AML-193 (cell line): ENCODE data around the gene SLFNL1.

ENCODE experiments used
- DNase-seq, 2 experiments: peaks; one replicate each; lab custom pipeline; 2025; lab: John Stamatoyannopoulos, UW

SLFNL1 gene

GRCh38 chr1:41020109-41020576, 1.4 kb downstream of the SLFNL1 start:
- DNase-seq: no peak

- DNase-seq: no peak
Measured at GRCh38 chr1:41019353-41019745, 2.2 kb downstream of the SLFNL1 start.

- no peak for DNase-seq
Measured at GRCh38 chr1:41018018-41018410, 3.5 kb downstream of the SLFNL1 start.

GRCh38 chr1:41017141-41018017, 4.1 kb downstream of the SLFNL1 start:
- no peak for DNase-seq

- no peak for DNase-seq
Measured at GRCh38 chr1:41015897-41016470, 5.5 kb downstream of the SLFNL1 start.

GRCh38 chr1:41015281-41015896, 6.1 kb downstream of the SLFNL1 start:
- no peak for DNase-seq

GRCh38 chr1:41014871-41015270, 6.7 kb downstream of the SLFNL1 start:
- DNase-seq: no peak

GRCh38 chr1:41013796-41014195, 7.7 kb downstream of the SLFNL1 start:
- DNase-seq: no peak

- DNase-seq: no peak
Measured at GRCh38 chr1:41013024-41013423, 8.5 kb downstream of the SLFNL1 start.

- no peak for DNase-seq
Measured at GRCh38 chr1:41010345-41010744, 11.2 kb downstream of the SLFNL1 start.

- no peak for DNase-seq
Measured at GRCh38 chr1:41009466-41009865, 12.1 kb downstream of the SLFNL1 start.

- no peak for DNase-seq
Measured at GRCh38 chr1:41006942-41007865, 14.3 kb downstream of the SLFNL1 start.

- DNase-seq: no peak
Measured at GRCh38 chr1:41005876-41006275, 15.6 kb downstream of the SLFNL1 start.

GRCh38 chr1:41003640-41004220, 17.8 kb downstream of the SLFNL1 start:
- DNase-seq: peak; percentile 96 to 97

- no peak for DNase-seq
Measured at GRCh38 chr1:41003127-41003639, 18.3 kb downstream of the SLFNL1 start.

GRCh38 chr1:40998668-40999067, 22.9 kb downstream of the SLFNL1 start:
- DNase-seq: no peak

GRCh38 chr1:40997096-40997495, 24.4 kb downstream of the SLFNL1 start:
- DNase-seq: no peak

- DNase-seq: no peak
Measured at GRCh38 chr1:40989066-40989465, 32.5 kb downstream of the SLFNL1 start.

- DNase-seq: no peak
Measured at GRCh38 chr1:40988280-40988679, 33.2 kb downstream of the SLFNL1 start.

- DNase-seq: no peak
Measured at GRCh38 chr1:40987439-40988276, 33.9 kb downstream of the SLFNL1 start.
